Thymus (tissue), 14 donors: Measurements from ENCODE around the gene CKMT1A. TPM values are rescaled to one million over a fixed set of nuclear protein-coding genes. Genes with fewer than 3 reads are reported as not detected.
"Not testable (repeated sequence)": the region's sequence is repeated elsewhere in the genome, so short reads cannot be mapped to it uniquely, and the experiment has no call there.

Source experiments
- DNase-seq, 9 donors: peaks; one replicate each; pipeline ENCODE4 v3.0.0-alpha.2; 2013; ENCODE audit warnings: low spot score in 9 of 9, low read depth in 6 of 9, missing footprints in 1 of 9
- H3K27ac ChIP-seq, 2 donors: one replicate each; pipeline ENCODE4 v1.5.1; 2013; ENCODE audit warnings: control low read depth in 1 of 2, low read depth in 1 of 2, low read length in 1 of 2, mild to moderate bottlenecking in 1 of 2, moderate library complexity in 1 of 2
- H3K27me3 ChIP-seq, 2 donors: one replicate each; pipeline ENCODE4 v1.5.1; 2013; ENCODE audit warnings: low read length in 1 of 2; ENCODE audit not compliant: control insufficient read depth in 2 of 2, insufficient read depth in 1 of 2
- H3K36me3 ChIP-seq, 2 donors: one replicate each; pipeline ENCODE4 v1.5.1; 2013; ENCODE audit warnings: low read length in 1 of 2, mild to moderate bottlenecking in 1 of 2, moderate library complexity in 1 of 2; ENCODE audit not compliant: control insufficient read depth in 2 of 2, insufficient read depth in 2 of 2
- H3K4me1 ChIP-seq, 2 donors: one replicate each; pipeline ENCODE4 v1.5.1; 2013; ENCODE audit warnings: low read length in 2 of 2; ENCODE audit not compliant: control insufficient read depth in 2 of 2, insufficient read depth in 2 of 2
- H3K4me3 ChIP-seq, 2 donors: one replicate each; pipeline ENCODE4 v1.5.1; 2013; ENCODE audit warnings: low read length in 2 of 2, control low read depth in 1 of 2, mild to moderate bottlenecking in 1 of 2
- H3K9me3 ChIP-seq, 2 donors: one replicate each; pipeline ENCODE4 v1.5.1; 2013; ENCODE audit warnings: low read length in 1 of 2, mild to moderate bottlenecking in 1 of 2; ENCODE audit not compliant: control insufficient read depth in 2 of 2, insufficient read depth in 1 of 2
- WGBS: extraction: QIAGEN DNeasy Blood & Tissue Kit; methylation state at CpG from one replicate; pipeline ENCODE4 v1.1.7; 2013; 5-methylcytosine and 5-hydroxymethylcytosine counted together
- long read RNA-seq, 10 donors: transcript quantifications; one replicate each; lab custom pipeline, GENCODE V29; 2026
- polyA plus RNA-seq: library from polyadenylated mRNA; stranded (reverse); fragments of 200-250 nt; gene quantifications from one replicate; pipeline ENCODE4 v1.2.3, GENCODE V29; 2013
- total RNA-seq: library from RNA; stranded (reverse); fragments of 120-200 nt; gene quantifications from one replicate; pipeline ENCODE4 v1.2.4, GENCODE V29; 2013
- donor health status: healthy.

The CKMT1A gene
- total RNA-seq (0.14 TPM), polyA plus RNA-seq (0.23 TPM)
- long read RNA-seq, donor 1: 0 reads
- long read RNA-seq, donor 2: 0 reads
- long read RNA-seq, donor 3: 0 reads
- long read RNA-seq, donor 4: 0 reads
- long read RNA-seq, donor 5: 0 reads
- long read RNA-seq, donor 6: 0 reads
- long read RNA-seq, donor 7: 0 reads
- long read RNA-seq, donor 8: 0 reads
- long read RNA-seq, donor 9: 0 reads
- long read RNA-seq, donor 10: 0 reads

DNA sequence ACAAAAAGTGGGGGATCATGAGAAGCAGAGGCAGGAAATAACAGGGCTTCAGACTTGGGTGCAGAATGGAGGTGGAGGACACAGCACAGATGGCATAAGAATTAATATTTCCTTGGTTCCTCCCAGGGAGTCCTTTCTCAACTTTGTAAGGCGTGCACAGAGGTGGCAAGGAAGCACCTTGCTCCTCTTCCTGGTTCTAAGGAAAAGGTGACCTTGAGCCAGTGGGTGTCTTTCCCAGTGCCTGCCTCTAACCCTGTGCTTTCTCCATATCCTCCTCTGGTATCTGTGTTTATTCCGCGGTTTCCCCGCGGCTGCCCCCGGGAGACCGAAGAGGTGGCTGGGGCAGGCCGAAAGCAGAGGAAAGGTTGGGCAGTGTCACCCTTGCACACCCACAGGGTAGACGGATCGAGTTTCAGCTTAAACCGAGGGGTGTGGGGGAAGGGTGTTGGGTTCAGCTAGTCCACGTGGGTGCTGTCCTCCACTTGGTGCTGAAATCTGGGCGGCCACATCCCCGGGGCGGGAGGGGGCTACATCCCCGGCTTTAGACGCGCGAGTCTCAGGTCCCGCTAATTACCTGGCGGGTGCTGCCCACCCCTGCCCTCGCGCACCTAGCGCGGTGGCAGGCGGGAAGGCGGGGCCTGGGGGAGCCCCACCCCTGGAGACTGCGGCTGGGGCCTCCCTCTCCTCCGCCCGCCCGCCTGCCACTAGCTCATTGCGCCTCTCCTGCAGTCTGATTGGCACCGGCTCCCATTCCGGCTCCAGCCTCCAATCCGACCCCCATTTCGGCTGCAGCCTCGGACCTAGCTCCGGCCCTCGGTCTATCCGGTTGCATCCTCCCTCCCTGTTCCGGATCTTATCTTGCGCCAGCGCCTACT, at the start of gene CKMT1A:
CKMT1A (plus strand) TSS at position 712 of the 875 bp plus-strand sequence. CDS start 192 bp downstream, outside the sequence.
- H3K36me3 ChIP-seq, H3K27me3 ChIP-seq, H3K4me1 ChIP-seq, H3K27ac ChIP-seq, DNase-seq, H3K9me3 ChIP-seq, H3K4me3 ChIP-seq: not testable (repeated sequence)
- WGBS: no CpG with 5 or more reads among the region's 43 CpGs

- no peaks in the 10 kb centered on the region for H3K36me3 ChIP-seq
- H3K27ac ChIP-seq: no peak within 1 kb of the TSS
- H3K27me3 ChIP-seq: no peaks in the 10 kb centered on the region
- no peaks in the 10 kb centered on the region for H3K4me1 ChIP-seq
- DNase-seq: no peak
- 96% methylated on average over 85 of the region's 85 CpGs for WGBS
- H3K9me3 ChIP-seq: no peaks in the 10 kb centered on the region
- H3K4me3 ChIP-seq: no peak within 1 kb of the TSS
Measured at GRCh38 chr15:43648649-43649429, 44.8 kb upstream of the CKMT1A start, which contains the start of gene CATSPER2. Gene CATSPER2, minus strand, starts transcription at chr15:43648844. Its CDS starts 783 bp downstream, at chr15:43648061.

DNA sequence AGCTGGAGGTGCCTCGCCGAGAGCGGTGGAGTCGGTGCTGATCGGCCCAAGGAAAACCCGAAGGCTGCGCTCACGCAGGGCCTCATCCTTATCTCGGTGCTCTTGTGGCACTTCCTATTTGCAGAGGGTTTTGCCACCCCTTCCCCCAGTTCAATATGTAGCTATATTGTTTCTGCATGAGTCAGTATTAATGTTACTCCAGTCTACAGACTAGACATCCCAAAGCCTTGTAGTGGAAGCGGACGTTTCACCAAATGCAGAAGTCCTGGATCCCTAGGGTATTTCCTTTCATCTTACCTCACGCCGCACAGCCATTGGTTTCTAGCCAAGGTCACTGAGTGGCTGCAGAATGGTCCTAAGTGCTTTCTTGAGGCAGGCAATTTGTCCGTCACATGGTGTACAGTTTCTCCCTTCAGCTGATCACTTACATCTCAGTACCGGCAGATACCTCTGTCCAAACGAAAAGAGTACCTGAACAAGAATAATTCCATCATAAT, 44.2 kb upstream of the CKMT1A start:
- not testable (repeated sequence) for H3K4me1 ChIP-seq, H3K36me3 ChIP-seq, H3K27ac ChIP-seq, H3K9me3 ChIP-seq, H3K4me3 ChIP-seq, H3K27me3 ChIP-seq, DNase-seq
- WGBS: 95% methylated on average over 16 of the region's 16 CpGs

DNA sequence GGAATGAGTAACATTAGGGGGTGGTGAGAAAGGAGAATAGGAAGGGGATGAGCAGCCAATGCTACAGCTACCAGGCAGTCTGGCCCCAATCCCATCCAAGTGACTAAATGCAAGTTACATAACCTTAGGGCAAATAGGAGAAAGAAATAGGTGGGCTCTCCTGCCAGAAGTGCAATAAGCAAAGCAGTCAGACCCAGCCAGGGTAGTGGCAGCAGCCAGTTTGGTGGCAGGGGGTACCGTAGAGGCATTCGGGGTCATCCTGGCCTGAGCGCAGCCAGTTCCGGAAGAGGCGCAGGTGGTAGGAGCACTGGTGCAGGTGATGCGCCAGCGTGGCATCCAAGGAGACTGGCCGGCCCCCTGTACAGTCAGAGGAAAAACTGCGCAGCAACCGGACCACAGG, 33.9 kb upstream of the CKMT1A start:
- 98% methylated on average over 5 of the region's 10 CpGs for WGBS
- not testable (repeated sequence) for H3K27me3 ChIP-seq, H3K4me3 ChIP-seq, H3K9me3 ChIP-seq, DNase-seq, H3K4me1 ChIP-seq, H3K27ac ChIP-seq, H3K36me3 ChIP-seq

- 96% methylated on average over 1 of the region's 2 CpGs for WGBS
- H3K9me3 ChIP-seq, H3K4me1 ChIP-seq, H3K36me3 ChIP-seq, H3K27me3 ChIP-seq, H3K4me3 ChIP-seq, DNase-seq, H3K27ac ChIP-seq: not testable (repeated sequence)
Measured at GRCh38 chr15:43662293-43662692, 31.4 kb upstream of the CKMT1A start.

DNA sequence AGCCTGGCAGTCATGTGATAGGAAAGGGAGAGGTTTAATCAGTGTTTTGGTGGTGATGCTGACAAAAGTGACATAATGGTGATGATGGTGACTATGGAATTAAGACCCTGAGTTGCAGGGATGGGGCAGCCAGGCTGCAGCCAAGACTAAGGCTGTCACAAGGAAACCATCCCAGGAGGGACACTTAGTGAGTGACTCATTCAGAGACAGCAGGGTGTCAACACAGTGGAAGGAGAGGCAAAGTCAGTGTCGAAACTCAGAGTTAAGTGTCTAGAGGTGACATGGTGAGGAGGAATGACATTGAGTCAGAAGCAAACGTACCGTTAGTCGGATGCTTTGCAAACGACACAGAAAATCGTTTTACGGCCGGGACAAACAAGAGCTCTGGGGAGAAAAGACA, 30.3 kb upstream of the CKMT1A start:
- DNase-seq, H3K27ac ChIP-seq, H3K9me3 ChIP-seq, H3K4me3 ChIP-seq, H3K36me3 ChIP-seq, H3K4me1 ChIP-seq, H3K27me3 ChIP-seq: not testable (repeated sequence)
- WGBS: no CpG with 5 or more reads among the region's 8 CpGs

- H3K9me3 ChIP-seq, H3K36me3 ChIP-seq, DNase-seq, H3K4me1 ChIP-seq, H3K4me3 ChIP-seq, H3K27ac ChIP-seq, H3K27me3 ChIP-seq: not testable (repeated sequence)
- WGBS: no CpG with 5 or more reads among the region's 1 CpG
Measured at GRCh38 chr15:43666177-43666576, 27.5 kb upstream of the CKMT1A start.

DNA sequence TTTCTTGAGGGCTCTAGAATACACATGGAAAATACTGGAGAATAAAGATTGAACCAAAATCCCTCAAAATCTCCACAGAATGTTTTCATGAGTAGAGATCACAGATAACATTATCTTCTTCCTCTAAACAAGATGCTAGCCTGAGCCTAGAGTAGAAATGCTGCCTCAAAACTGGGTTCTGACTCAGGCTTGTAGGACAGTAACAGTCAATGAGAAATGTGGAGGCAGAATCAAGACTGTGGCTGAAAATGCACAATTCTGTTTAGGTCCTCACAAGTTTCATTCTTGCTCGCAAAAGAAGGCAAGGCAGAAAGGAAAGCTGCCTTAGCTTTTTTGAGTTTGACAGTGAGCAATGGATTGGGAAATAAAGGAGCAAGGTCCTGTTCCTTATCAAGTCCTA, 19.5 kb upstream of the CKMT1A start:
- not testable (repeated sequence) for H3K9me3 ChIP-seq, H3K27ac ChIP-seq, DNase-seq, H3K36me3 ChIP-seq, H3K4me1 ChIP-seq, H3K27me3 ChIP-seq, H3K4me3 ChIP-seq
- WGBS: no CpG with 5 or more reads among the region's 1 CpG
